ENCODE measurements around the gene MCCC1. TPM values are rescaled to one million over a fixed set of nuclear protein-coding genes. Genes with fewer than 3 reads are reported as not detected.

The MCCC1 gene
- total and polyA plus RNA-seq, 8 donors = 16.5 to 83.9 (median 42.6) TPM

DNA sequence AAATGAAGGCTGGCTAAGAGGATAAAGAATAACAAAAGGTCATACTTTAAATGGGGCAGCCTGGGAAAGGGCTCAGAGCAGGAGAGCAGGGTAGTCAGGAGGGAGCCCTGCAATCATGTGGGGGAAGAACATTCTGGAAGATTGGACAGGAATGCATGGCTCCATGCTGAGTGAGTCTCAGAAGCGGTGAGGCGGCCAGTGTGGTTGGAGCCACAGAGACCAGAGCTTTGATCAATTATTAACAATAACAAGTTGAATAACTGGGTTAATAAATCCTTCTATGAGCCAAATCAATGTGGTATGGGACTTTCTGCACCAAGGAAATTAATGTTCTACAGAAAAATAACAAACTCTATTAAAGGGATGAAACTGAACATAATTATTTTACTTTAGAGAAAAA is 61.1 kb downstream of the MCCC1 start:
- H3K36me3 ChIP-seq = peaks cover 26 to 98% (median 91%) of the 10 kb centered on the region in 4 donors

DNA sequence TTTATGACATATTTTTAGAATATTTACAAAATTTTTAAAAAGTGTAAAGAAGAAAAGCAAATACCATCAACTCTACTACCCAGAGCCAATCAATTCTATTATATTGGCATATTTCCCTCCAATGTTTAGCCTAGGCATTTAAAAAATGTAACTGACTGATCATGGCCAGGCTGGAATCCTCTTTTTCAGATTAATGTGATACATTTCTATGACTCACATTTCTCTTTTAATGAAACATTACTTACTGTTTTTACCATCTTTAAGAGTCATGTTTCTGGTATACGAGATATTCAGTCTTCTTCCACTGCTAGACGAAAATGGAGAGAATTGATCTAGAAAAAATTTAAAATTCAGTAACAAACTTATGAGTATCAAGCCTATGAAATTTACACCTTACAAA is 65.5 kb downstream of the MCCC1 start:
- no peaks in the 10 kb centered on the region for H3K4me1 ChIP-seq
- no peak for DNase-seq
- no peak for TF ChIP-seq EP300 (IDR thresholded peaks at IDR 0.05)
- TF ChIP-seq POLR2A (IDR thresholded peaks at IDR 0.05) = no peak
- TF ChIP-seq CTCF (IDR thresholded peaks at IDR 0.05) = no peak
- no peak for TF ChIP-seq POLR2AphosphoS5 (IDR thresholded peaks at IDR 0.05)
- no peaks in the 10 kb centered on the region for H3K27me3 ChIP-seq
- no peak overlapping the region for H3K4me3 ChIP-seq
- WGBS, 5 donors = 92 to 96% (median 93%) methylated on average over 2 of the region's 2 CpGs
- intact Hi-C loops (cut with DNase I; ENCODE audit: low total_unique reads) = no loop called here
- peaks cover 35 to 98% (median 96%) of the 10 kb centered on the region in 4 donors for H3K36me3 ChIP-seq
- no peak overlapping the region for H3K27ac ChIP-seq
- no peaks in the 10 kb centered on the region for H3K9me3 ChIP-seq

More for the DNA sequence above, 61.1 kb downstream of the MCCC1 start:
- Histone ChIP-seq H3K27ac (no peak overlapping the region), H3K9me3 (no peaks in the 10 kb centered on the region), H3K4me1 (no peaks in the 10 kb centered on the region), H3K27me3 (no peaks in the 10 kb centered on the region), H3K4me3 (no peak overlapping the region)
- intact Hi-C loops (cut with DNase I; ENCODE audit: low total_unique reads) = no loop called here
- 95 to 100% (median 96%) methylated on average over 2 of the region's 2 CpGs for WGBS, 5 donors
- no peak for TF ChIP-seq POLR2AphosphoS5 (IDR thresholded peaks at IDR 0.05)
- TF ChIP-seq EP300 (IDR thresholded peaks at IDR 0.05) = no peak
- TF ChIP-seq CTCF (IDR thresholded peaks at IDR 0.05) = no peak
- TF ChIP-seq POLR2A (IDR thresholded peaks at IDR 0.05) = no peak
- DNase-seq = no peak

GRCh38 chr3:183032880-183033555 is 66.3 kb downstream of the MCCC1 start:
- Histone ChIP-seq H3K27me3 (no peaks in the 10 kb centered on the region), H3K4me1 (no peaks in the 10 kb centered on the region), H3K9me3 (peaks cover 0 to 3% (median 0%) of the 10 kb centered on the region in 4 donors), H3K4me3 (no peak overlapping the region), H3K27ac (no peak overlapping the region), H3K36me3 (peaks cover 41 to 98% (median 96%) of the 10 kb centered on the region in 4 donors)
- no peak for DNase-seq
- 86 to 92% (median 89%) methylated on average over 6 of the region's 6 CpGs for WGBS, 5 donors
- TF ChIP-seq CTCF (IDR thresholded peaks at IDR 0.05) = no peak
- TF ChIP-seq POLR2A (IDR thresholded peaks at IDR 0.05) = no peak
- no peak for TF ChIP-seq POLR2AphosphoS5 (IDR thresholded peaks at IDR 0.05)
- TF ChIP-seq EP300 (IDR thresholded peaks at IDR 0.05) = no peak
- intact Hi-C loops (cut with DNase I; ENCODE audit: low total_unique reads) = no loop called here

- Histone ChIP-seq H3K36me3 (peaks cover 37 to 97% (median 95%) of the 10 kb centered on the region in 4 donors), H3K4me1 (no peaks in the 10 kb centered on the region), H3K9me3 (peaks cover 0 to 4% (median 0%) of the 10 kb centered on the region in 4 donors), H3K27ac (no peak overlapping the region), H3K27me3 (no peaks in the 10 kb centered on the region), H3K4me3 (no peak overlapping the region)
- DNase-seq = no peak
- no peak for TF ChIP-seq POLR2A (IDR thresholded peaks at IDR 0.05)
- no peak for TF ChIP-seq EP300 (IDR thresholded peaks at IDR 0.05)
- TF ChIP-seq POLR2AphosphoS5 (IDR thresholded peaks at IDR 0.05) = no peak
- TF ChIP-seq CTCF (IDR thresholded peaks at IDR 0.05) = no peak
- WGBS, 5 donors = 93 to 100% (median 97%) methylated on average over 1 of the region's 1 CpG
- intact Hi-C loops (cut with DNase I; ENCODE audit: low total_unique reads) = no loop called here
Observed at GRCh38 chr3:183031826-183032225, 67.5 kb downstream of the MCCC1 start.
